Heart left ventricle (tissue), 16 donors: ENCODE data around the gene JMJD7. TPM values are rescaled to one million over a fixed set of nuclear protein-coding genes. Genes with fewer than 3 reads are reported as not detected.

Source experiments
- ATAC-seq, 4 donors: fragments of 200-7000 bp; cut with Tn5 transposase; one replicate each; pipeline ENCODE4 v1.9.1; 2020 to 2022; ENCODE audit warnings: moderate library complexity in 4 of 4, mild to moderate bottlenecking in 3 of 4, moderate number of reproducible peaks in 1 of 4
- DNase-seq, 5 donors: peaks; one replicate each; pipeline ENCODE4 v3.0.0-alpha.2; 2020
- H3K27ac ChIP-seq, 12 donors: fragments of 200-600 bp; sonication (generic) in 4 of 12; one replicate each; pipeline versions ENCODE4 v1.5.0 to v1.8.0; 2016 to 2022; ENCODE audit warnings: mild to moderate bottlenecking in 2 of 12
- H3K27me3 ChIP-seq, 9 donors: fragments of 200-600 bp; sonication (generic) in 2 of 9; one replicate each; pipeline versions ENCODE4 v1.5.1 to v1.8.0; 2016 to 2022; ENCODE audit warnings: mild to moderate bottlenecking in 3 of 9
- H3K36me3 ChIP-seq, 9 donors: fragments of 200-600 bp; sonication (generic) in 2 of 9; one replicate each; pipeline versions ENCODE4 v1.5.0 to v1.8.0; 2018 to 2022; ENCODE audit warnings: mild to moderate bottlenecking in 2 of 9
- H3K4me1 ChIP-seq, 12 donors: fragments of 200-600 bp; sonication (generic) in 4 of 12; one replicate each; pipeline versions ENCODE4 v1.5.0 to v1.8.0; 2016 to 2022; ENCODE audit warnings: mild to moderate bottlenecking in 3 of 12
- H3K4me3 ChIP-seq, 12 donors: fragments of 200-600 bp; sonication (generic) in 4 of 12; one replicate each; pipeline versions ENCODE4 v1.5.0 to v1.8.0; 2017 to 2022; ENCODE audit warnings: mild to moderate bottlenecking in 9 of 12, moderate library complexity in 4 of 12
- H3K9me3 ChIP-seq, 12 donors: fragments of 200-600 bp; sonication (generic) in 4 of 12; one replicate each; pipeline versions ENCODE4 v1.5.0 to v1.8.0; 2016 to 2022; ENCODE audit warnings: mild to moderate bottlenecking in 1 of 12
- CTCF ChIP-seq, 12 donors: fragments of 200-600 bp; sonication (generic) in 4 of 12; IDR thresholded peaks; one replicate each; pipeline versions ENCODE4 v1.5.0 to v1.8.0; 2018 to 2022; ENCODE audit warnings: antibody characterized with exemption in 12 of 12, mild to moderate bottlenecking in 5 of 12
- POLR2A ChIP-seq, 2 donors: fragments of 450-650 bp; IDR thresholded peaks; one replicate each; pipeline ENCODE4 v1.6.1; 2017; ENCODE audit warnings: antibody characterized with exemption in 2 of 2, mild to moderate bottlenecking in 2 of 2, moderate library complexity in 2 of 2
- WGBS, 4 donors: extraction: QIAGEN DNeasy Blood & Tissue Kit in 2 of 4; methylation state at CpG; one replicate each; pipeline versions ENCODE4 v1.1.5 to v1.1.7; 2013 to 2018; 5-methylcytosine and 5-hydroxymethylcytosine counted together
- intact Hi-C, 10 donors: fragments of 100-400 bp; cut with DNase I; formaldehyde crosslinking; loops; one replicate each; pipeline versions ENCODE4 v1.11.1 to v1.14.2; 2022
- polyA plus RNA-seq, 2 donors: library from polyadenylated mRNA; stranded (reverse); fragments of 200-250 nt; gene quantifications; one replicate each; pipeline ENCODE4 v1.2.3, GENCODE V29; 2013
- total RNA-seq, 9 donors: library from RNA; depleted of rRNA in 2 of 9; stranded (reverse); fragments of >200 nt in 2 of 9; fragmentation: NEBNext Ultra II Directional in 3 of 9; extraction: Animal tissue kit (Norgen Biotek cat#: 25700) in 3 of 9; gene quantifications; one replicate each; pipeline versions ENCODE4 v1.1.0 to v1.2.4, GENCODE V29; 2016 to 2023
- donor health status: ischemic (EF 13 %, LVEDD 7.1; RV severe dilation, severe dysfunction).
- donor health status: healthy with polysubstance abuse.
- donor health status: DM: no; HTN: yes; CAD: no.
- donor health status: DM: no; HTN: no; CAD: no.
- donor health status: ischemic (EF 25% LVEDD 6.9; RV normal size, moderate dysfunction).
- donor health status: ischemic (EF 25% LVEDD 5.7; RV mildly dilated, moderate dysfunction).
- donor health status: healthy.
- donor health status: DM: yes; HTN: yes; CAD: no.
- donor health status: ischemic (EF 35%, LVEDD 5.7; RV mildly dilated, moderate dysfunction).
- donor health status: nonischemic (EF 11% LVEDD 7.7; RV severe dilation, severe dysfunction).
- donor health status: DM: yes; HTN: yes; CAD: no.
- donor health status: PGD.
- donor health status: ischemic (EF 29% LVEDD 5.4; RV normal size, mild dysfunction).
- donor health status: nonischemic (EF 23%, LVEDD 6.1; RV moderate dilation, normal function).

The JMJD7 gene
- total and polyA plus RNA-seq, 11 donors = 5.4 to 20.6 (median 11.8) TPM

DNA sequence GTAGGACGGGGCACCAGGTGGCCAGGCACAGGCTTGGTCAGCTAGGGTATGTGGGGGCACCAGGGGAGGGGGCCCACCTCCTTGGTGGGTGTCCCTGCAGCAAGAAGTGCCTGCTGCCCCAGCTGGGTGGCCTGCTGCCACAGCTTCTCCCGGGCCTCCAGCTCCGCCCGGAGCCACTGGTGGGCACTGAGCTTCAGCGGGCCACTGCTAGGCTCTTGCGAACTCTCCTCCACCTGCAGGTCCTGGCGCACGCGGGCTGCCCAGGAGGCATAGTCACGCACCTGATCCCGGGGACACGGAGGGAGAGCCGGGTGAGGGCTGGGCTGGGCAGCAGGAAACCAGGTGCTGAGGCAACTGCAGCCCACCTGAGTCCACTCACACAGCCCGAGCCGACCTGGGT lies 40.4 kb downstream of the JMJD7 start:
- no peak for TF ChIP-seq CTCF (IDR thresholded peaks at IDR 0.05)
- no peak for TF ChIP-seq POLR2A (IDR thresholded peaks at IDR 0.05)
- no peak for DNase-seq
- Histone ChIP-seq H3K4me1 (peaks cover 0 to 11% (median 0%) of the 10 kb centered on the region in 12 donors), H3K27ac (no peak overlapping the region), H3K9me3 (no peaks in the 10 kb centered on the region), H3K27me3 (no peaks in the 10 kb centered on the region), H3K36me3 (no peaks in the 10 kb centered on the region), H3K4me3 (no peak overlapping the region)
- ATAC-seq = no peak
- intact Hi-C loops = no loop called here
- 96 to 100% (median 97%) methylated on average over 5 to 15 of the region's 15 CpGs for WGBS, 4 donors

- no peak for TF ChIP-seq CTCF (IDR thresholded peaks at IDR 0.05)
- no peak for TF ChIP-seq POLR2A (IDR thresholded peaks at IDR 0.05)
- no peak for DNase-seq
- Histone ChIP-seq H3K27ac (no peak overlapping the region), H3K27me3 (no peaks in the 10 kb centered on the region), H3K9me3 (no peaks in the 10 kb centered on the region), H3K36me3 (no peaks in the 10 kb centered on the region), H3K4me1 (peaks cover 0 to 11% (median 0%) of the 10 kb centered on the region in 12 donors), H3K4me3 (no peak overlapping the region)
- intact Hi-C loops = loop anchor here in 1 of 10 donors (5.0 kb wide), 1 partner anchor 43 kb away; the partner anchor contains the start of gene JMJD7
- peak in 1 of 4 donors; percentile 25 for ATAC-seq
- 87 to 91% (median 89%) methylated on average over 31 to 42 of the region's 42 CpGs for WGBS, 4 donors
These were observed 42.1 kb downstream of the JMJD7 start for GRCh38 chr15:41869770-41870688.

GRCh38 chr15:41870689-41871081 lies 42.8 kb downstream of the JMJD7 start:
- 64 to 78% (median 68%) methylated on average over 7 to 9 of the region's 9 CpGs for WGBS, 4 donors
- Histone ChIP-seq H3K4me1 (peaks cover 0 to 11% (median 0%) of the 10 kb centered on the region in 12 donors), H3K4me3 (no peak overlapping the region), H3K27ac (no peak overlapping the region), H3K36me3 (no peaks in the 10 kb centered on the region), H3K9me3 (no peaks in the 10 kb centered on the region), H3K27me3 (no peaks in the 10 kb centered on the region)
- peak in 1 of 5 donors; percentile 74 for DNase-seq
- intact Hi-C loops = loop anchor here in 1 of 10 donors (5.0 kb wide), 1 partner anchor 43 kb away; the partner anchor contains the start of gene JMJD7
- no peak for TF ChIP-seq CTCF (IDR thresholded peaks at IDR 0.05)
- no peak for TF ChIP-seq POLR2A (IDR thresholded peaks at IDR 0.05)
- ATAC-seq = peak; percentile 26 to 58 (median 47)

- Histone ChIP-seq H3K4me1 (peaks cover 0 to 11% (median 0%) of the 10 kb centered on the region in 12 donors), H3K27me3 (no peaks in the 10 kb centered on the region)
- 93 to 95% (median 95%) methylated on average over 17 to 19 of the region's 19 CpGs for WGBS, 4 donors
These were observed 43.4 kb downstream of the JMJD7 start for GRCh38 chr15:41871175-41871905.

More at GRCh38 chr15:41871175-41871905, 43.4 kb downstream of the JMJD7 start:
- Histone ChIP-seq H3K36me3 (no peaks in the 10 kb centered on the region), H3K4me3 (no peak overlapping the region), H3K9me3 (no peaks in the 10 kb centered on the region), H3K27ac (no peak overlapping the region)
- ATAC-seq (peak in 3 of 4 donors; percentile 3 to 6 (median 5)), DNase-seq (no peak)
- TF ChIP-seq CTCF (IDR thresholded peaks at IDR 0.05) (no peak), POLR2A (IDR thresholded peaks at IDR 0.05) (no peak)
- intact Hi-C loops = loop anchor here in 1 of 10 donors (5.0 kb wide), 1 partner anchor 44 kb away; the partner anchor contains the start of gene JMJD7
